Ovary (tissue), 3 donors: ENCODE measurements around the gene NAPB.

Experiments
- EP300 ChIP-seq: sonication (generic); formaldehyde crosslinking; IDR thresholded peaks from one replicate; pipeline ENCODE4 v1.6.1; 2017; ENCODE audit warnings: antibody characterized with exemption
- POLR2A ChIP-seq: fragments of 450-650 bp; IDR thresholded peaks from one replicate; pipeline ENCODE4 v1.6.1; 2017; ENCODE audit warnings: antibody characterized with exemption, mild to moderate bottlenecking, moderate library complexity
- TF ChIP-seq, protein P1 (sequence below), 3 donors: fragments of 450-650 bp in 2 of 3; fragments of 200-600 bp in 1 of 3; IDR thresholded peaks; one replicate each; pipeline versions ENCODE4 v1.5.1 to v1.8.0; 2016 to 2022; ENCODE audit warnings: antibody characterized with exemption in 3 of 3, mild to moderate bottlenecking in 1 of 3
- donor health status: DM: no; HTN: no; CAD: no.

DNA sequence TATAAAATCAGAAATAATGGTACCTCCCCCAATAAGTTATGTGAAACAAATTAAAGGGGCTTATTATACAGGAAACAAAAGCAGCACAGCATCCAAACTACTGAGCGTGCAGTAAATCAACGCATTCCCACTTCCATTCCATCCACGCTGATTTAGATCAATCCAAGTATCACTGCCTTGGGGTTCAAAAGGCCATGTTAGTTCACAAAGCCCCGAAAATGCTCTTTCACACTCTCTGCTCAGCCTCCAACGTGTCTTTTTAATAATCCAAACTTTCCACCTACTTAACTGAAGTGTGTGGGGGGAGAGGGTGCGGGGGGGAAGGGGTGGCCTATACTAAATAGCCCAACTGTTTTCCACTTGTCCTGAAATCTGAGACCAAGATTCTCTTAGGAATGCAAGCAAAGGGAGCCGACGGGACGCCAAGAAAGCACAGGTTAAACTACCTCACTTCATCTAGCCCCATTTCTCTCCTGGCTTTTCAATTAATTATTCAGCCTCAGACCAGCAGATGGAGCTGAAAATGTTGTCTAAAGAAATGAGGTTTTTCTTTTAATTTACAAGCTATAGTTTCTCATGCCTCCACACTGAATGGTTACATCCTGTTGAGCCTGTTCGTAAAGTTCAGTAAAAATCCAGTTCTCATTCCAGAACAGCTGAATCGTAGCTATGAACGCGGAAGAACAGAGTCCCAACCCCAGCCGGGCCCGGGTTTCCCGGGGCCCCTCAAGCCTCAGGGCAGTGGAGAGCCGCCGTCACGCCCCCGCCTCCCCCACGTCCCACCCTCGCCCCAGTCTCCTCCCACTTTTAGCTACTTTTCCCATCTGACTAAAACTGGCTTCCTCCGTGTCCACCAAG lies 71.7 kb downstream of the NAPB start:
- TF ChIP-seq, protein P1, sequence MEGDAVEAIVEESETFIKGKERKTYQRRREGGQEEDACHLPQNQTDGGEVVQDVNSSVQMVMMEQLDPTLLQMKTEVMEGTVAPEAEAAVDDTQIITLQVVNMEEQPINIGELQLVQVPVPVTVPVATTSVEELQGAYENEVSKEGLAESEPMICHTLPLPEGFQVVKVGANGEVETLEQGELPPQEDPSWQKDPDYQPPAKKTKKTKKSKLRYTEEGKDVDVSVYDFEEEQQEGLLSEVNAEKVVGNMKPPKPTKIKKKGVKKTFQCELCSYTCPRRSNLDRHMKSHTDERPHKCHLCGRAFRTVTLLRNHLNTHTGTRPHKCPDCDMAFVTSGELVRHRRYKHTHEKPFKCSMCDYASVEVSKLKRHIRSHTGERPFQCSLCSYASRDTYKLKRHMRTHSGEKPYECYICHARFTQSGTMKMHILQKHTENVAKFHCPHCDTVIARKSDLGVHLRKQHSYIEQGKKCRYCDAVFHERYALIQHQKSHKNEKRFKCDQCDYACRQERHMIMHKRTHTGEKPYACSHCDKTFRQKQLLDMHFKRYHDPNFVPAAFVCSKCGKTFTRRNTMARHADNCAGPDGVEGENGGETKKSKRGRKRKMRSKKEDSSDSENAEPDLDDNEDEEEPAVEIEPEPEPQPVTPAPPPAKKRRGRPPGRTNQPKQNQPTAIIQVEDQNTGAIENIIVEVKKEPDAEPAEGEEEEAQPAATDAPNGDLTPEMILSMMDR (IDR thresholded peaks at IDR 0.05), result peak; percentile 56 to 72 (median 67)
- TF ChIP-seq POLR2A, result no peak
- TF ChIP-seq EP300, result no peak
